Activated CD4-positive, alpha-beta T cell treated with anti-CD3 and anti-CD28 coated beads, Interleukin-2, amount 50 U/mL, for 24 hours (primary cell): ENCODE measurements around the gene CSF2RB.

Source experiments
- DNase-seq, 2 donors: peaks; one replicate each; pipeline ENCODE4 v3.0.0-alpha.2; 2020; ENCODE audit warnings: low read depth in 1 of 2, low spot score in 1 of 2

CSF2RB gene

GRCh38 chr22:36913427-36914389, at the start of gene CSF2RB:
Gene CSF2RB (plus strand): TSS chr22:36913628. CDS start chr22:36922208, 8,580 bp downstream.
- DNase-seq: no peak

DNA sequence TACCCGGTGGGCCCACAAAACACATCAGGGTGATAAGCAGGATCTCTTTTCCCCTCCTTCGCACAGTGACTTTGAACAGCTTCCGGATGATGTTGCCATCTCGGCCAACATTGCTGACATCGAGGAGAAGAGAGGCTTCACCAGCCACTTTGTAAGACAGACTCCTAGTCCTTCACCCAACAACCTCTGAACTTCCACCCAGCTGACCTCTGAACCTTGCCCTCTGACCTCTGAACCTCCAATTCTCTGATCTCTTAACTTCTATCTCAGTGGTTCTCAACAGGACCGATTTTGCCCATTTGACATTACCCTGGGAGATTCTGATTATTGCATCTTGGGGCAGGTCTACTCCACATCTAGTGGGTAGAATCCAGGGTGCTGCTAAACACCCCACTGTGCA, 49.4 kb upstream of the CSF2RB start:
- no peak for DNase-seq

DNA sequence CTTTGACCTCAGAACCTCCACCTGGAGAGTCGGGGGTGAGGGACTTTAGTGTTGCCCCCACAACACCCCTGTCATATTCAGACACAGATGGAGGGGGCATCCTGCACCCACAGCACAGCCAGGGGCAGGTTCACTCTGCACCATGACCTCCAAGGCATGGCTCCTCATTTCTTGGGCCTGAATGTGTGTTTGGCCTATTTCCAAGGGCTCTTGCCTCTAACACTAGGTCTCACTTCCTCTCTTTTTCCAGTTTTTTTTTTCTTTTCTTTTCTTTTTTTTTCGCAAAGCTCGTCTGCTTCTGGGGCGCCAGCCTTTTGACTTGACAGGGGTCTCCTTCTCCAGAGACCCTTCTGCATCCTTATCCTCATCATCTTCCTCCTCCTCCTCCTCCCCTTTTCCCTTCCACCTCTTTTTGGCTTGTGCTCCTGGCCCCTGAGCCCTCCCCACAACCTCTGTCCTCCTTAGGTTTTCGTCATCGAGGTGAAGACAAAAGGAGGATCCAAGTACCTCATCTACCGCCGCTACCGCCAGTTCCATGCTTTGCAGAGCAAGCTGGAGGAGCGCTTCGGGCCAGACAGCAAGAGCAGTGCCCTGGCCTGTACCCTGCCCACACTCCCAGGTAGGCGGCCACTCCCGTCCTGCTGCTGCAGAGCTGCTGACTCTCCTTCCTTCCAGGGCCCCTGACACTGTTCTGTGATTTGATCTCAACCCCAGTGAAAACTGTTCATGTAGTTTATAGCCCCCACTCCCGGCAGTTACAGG, 48.8 kb upstream of the CSF2RB start:
- DNase-seq: no peak

DNA sequence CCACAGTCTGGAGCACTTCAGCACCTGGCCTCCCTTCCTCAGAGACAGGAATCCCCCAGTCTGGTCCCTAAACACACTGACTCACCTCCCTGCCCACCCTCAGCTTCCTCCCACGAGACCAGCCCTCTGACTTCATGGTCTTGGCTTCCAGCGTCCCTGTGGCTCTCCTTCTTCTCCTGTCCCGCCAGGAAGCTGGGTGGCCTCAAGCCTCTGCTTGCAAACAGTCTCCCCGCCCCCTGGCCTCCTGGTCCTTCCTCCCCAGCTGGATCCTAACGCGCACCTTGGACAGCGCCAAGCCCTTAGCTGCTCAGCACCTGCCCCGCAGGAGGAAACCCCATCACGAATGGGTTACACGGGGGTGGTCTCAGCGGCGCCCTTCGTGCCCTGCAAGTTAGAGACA, 48.1 kb upstream of the CSF2RB start:
- DNase-seq: no peak

DNA sequence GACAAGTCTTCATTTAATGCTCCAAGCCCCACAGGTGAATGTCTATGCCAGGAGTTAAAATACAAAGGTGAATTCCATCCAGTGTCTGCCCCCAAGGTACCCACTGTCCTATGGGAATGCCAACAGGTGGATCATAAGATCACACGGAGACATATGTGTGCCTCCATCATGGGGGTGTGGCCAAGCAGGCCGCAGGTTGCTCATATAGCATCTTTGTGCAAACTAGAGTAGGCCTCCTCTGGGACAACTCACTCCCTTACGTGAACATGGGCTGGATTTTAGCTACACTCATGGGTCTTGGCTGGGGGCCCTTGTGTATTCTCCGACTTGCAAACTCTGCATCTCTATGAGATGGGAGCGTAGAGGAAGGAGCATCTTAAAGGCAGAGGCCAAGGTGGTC, 45.7 kb upstream of the CSF2RB start:
- DNase-seq: no peak

GRCh38 chr22:36868546-36869181, 44.8 kb upstream of the CSF2RB start:
- DNase-seq: no peak

DNA sequence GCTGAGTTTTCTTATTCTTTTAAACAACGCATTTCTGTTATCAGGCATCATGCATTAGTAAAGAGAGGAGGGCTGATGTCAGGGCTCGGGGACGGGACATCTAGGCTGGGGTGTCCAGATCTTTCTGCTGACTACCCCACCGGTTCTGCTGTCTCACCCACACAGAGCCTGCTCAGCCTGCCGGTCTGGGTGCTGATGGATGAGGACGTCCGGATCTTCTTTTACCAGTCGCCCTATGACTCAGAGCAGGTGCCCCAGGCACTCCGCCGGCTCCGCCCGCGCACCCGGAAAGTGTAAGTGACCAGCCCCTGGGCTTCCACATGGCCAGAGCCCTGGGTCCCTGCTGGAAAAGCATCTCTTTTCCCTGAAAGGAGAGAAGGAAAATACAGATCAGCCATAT, 43.2 kb upstream of the CSF2RB start:
- no peak for DNase-seq

GRCh38 chr22:36871669-36872081, 41.8 kb upstream of the CSF2RB start:
- no peak for DNase-seq

DNA sequence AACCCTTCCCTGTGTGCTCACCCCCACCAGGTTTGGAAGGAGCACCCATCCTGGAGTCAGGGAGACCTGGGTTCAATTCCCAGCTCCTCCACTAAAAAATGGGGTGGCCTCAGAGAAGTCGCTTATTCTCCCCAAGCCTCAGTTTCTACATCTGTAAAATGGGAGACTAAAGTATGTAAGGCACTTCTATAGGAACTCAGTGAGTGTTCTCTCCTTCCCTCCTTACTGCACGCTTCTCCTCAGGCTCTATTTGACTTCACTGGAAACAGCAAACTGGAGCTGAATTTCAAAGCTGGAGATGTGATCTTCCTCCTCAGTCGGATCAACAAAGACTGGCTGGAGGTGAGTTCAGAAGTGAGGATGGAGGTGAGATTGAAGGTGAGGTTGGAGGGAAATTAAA, 41.3 kb upstream of the CSF2RB start:
- no peak for DNase-seq

DNA sequence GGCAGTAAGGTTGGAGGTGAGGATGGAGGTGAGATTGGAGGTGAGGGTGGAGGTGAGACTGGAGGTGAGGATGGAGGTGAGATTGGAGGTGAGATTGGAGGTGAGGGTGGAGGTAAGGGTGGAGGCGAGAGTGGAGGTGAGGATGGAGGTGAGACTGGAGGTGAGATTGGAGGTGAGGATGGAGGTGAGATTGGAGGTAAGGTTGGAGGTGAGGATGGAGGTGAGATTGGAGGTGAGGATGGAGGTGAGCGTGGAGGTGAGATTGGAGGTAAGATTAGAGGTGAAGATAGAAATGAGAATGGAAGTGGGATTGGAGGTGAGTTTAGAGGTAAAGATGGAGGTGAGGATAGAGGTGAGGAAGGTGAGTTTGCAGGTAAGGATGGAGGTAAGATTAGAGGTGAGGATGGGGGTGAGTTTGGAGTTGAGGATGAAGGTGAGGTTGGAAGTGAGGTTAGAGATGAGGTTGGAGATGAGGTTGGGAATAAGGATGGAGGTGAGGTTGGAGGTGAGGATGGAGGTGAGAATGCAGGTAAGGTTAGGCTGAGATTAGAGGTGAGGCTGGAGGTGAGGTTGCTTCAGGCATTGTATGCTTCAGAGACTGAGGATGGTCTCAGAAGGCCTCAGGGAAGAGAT, 40.4 kb upstream of the CSF2RB start:
- DNase-seq: no peak

DNA sequence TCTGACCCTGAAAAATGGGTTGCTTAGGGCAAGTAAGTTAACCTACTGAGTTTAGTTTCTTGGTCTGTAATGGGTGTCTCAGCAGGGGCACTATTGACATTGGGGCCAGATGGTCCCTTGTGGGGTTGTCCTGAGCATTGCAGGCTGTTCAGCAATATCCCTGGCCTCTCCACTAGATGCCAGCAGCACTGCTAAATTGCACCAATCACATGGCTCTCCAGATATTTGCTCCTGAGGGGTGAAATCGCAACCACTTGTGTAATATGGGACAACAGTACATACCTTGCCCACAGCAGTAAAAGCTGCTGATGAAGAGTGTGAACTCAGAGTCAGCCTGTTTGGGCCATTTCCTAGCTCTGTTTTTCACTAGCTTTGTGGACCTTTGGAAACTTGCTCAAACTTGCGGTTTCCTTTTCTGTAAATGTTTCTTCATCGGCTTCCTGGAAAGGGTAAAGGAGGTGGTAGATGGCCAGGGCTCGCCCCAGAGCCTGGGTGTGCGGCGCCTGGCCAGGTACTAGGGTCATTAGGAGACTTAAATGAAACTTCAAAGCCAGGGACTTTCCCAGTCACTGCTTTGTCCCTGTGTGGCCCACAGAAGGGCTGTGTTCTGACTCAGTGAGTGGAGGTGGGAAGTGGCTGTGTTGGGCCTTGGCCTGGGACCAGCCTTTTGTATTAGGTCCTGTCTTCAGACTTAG, 39.7 kb upstream of the CSF2RB start:
- DNase-seq: no peak

DNA sequence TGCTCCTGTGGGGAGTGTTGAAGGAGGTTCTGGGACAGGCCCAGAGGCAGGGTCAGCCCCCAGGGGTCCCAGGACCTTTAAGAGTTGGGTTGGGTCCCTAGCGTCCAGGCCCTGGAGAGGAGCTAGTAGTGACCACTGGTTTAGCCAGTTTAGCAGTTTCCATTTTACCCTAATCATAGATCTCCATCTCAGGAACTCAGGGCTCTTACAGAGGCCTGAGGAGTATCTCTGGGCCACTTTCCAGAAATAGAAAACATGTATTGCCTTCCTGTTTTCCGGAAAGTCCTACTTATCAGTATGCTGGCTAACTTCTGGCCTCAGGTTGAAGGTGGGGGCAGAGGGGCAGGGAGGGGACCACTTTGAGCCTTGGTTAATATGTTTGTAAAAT, 39.1 kb upstream of the CSF2RB start:
- no peak for DNase-seq

DNA sequence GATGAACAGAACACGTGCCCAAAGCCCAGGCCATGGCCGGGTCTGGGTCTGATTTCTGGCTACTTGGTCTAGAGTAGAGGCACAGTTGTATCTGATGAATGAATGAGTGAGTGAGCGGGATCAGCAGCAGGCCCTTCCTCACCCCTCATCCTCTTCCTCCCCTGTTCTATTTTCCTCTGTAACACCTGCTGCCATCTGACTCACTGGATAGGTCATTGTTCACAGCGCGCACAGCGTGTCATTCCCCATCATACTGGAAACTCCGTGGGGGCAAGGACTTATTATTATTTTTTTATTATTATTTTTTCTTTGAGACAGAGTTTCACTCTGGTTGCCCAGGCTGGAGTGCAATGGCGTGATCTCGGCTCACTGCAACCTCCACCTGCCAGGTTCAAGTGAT, 38.7 kb upstream of the CSF2RB start:
- no peak for DNase-seq

GRCh38 chr22:36875741-36876140, 37.7 kb upstream of the CSF2RB start:
- DNase-seq: no peak

- DNase-seq: no peak
Observed at GRCh38 chr22:36879775-36880174, 33.7 kb upstream of the CSF2RB start.

DNA sequence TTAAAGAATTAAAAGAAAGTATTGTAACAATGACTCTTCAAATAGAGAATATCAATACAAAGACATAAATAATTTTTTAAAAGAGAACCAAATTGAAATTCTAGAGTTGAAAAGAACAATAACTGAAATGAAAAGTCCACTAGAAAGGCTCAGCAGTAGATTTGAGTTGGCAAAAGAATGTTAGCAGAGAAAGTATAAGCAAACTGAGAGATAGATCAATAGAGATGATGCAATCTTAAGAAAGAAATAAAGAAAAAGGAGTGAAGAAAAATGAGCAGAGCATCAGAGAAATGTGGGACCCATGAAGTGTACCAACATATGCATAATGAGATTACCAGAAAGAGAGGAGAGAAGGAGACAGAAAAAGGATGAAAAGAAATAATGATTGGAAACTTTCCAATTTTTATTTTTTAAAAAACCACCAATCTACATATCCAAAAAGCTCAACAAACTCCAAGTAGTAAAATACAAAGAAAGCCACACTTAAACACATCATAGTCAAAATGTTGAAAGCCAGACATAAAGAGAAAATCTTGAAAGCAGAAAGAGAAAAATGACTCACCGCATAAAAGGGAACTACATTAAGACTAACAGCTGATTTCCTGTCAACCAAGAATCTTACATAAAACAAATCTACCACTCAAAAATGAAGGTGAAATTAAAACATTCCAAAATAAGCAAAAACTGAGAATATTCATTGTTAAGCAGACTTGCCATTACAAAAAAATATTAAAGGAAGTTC, 31.8 kb upstream of the CSF2RB start:
- no peak for DNase-seq

DNA sequence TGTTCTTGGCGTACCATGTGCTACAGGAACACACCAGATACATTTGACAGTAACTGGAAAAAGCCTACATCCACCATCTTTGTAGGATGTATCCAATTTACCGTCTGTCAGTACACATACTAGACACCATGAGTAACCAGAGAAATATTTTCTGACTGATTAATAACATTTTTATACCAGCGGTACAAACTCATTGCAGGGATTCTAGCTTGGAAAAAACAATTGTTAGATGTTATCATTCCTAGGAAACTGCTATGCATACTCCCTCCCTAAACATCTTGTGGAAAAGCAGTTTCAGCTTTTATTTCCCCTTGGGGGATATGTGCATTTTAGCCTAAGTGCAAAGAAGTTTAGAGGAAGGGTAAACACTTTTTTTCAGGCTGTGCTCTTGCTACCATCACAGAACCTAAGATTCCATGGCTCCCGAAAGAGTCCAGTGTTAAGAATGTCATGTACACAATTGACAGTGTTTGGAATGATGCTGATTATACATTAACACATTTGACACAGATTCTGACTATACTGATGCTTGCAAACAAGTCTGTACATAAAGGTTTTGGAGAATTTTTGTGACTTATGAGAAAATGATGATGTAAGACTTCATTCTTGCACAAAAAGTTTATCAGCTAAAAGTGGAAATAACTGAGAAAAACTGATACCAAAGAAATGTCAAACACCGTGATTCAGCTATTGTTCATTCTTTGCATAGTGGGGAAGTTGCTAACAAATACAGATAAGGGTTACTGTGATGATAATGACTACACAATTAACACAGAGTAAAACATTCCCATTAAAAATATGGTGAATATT, 28.9 kb upstream of the CSF2RB start:
- DNase-seq: no peak

- no peak for DNase-seq
Observed at GRCh38 chr22:36885474-36885873, 28.0 kb upstream of the CSF2RB start.

DNA sequence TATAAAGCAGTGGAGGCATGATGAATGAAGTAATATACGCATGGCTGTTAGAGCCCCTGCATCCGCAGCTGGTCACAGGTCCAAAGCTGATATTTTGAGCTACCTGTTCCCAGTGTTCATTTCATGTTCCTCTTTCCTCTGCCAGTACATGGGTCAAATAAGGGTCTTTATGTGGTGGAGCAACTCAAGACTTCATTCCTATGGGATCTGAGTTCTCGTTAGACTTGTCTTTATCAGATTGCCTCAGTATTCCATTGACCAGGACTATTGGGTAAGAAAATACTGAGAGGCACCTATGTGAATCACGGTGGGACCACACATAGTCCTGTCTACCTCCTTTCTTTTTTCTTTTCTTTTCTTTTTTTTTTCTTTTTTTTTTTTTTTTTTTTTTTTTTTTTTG, 27.4 kb upstream of the CSF2RB start:
- DNase-seq: no peak
